Measurements from ENCODE around the gene PPP1R3F. TPM values are rescaled to one million over a fixed set of nuclear protein-coding genes. Genes with fewer than 3 reads are reported as not detected.

PPP1R3F gene
- total and polyA plus RNA-seq, 2 experiments from 2014 or later = 6.4 to 10.2 TPM

DNA sequence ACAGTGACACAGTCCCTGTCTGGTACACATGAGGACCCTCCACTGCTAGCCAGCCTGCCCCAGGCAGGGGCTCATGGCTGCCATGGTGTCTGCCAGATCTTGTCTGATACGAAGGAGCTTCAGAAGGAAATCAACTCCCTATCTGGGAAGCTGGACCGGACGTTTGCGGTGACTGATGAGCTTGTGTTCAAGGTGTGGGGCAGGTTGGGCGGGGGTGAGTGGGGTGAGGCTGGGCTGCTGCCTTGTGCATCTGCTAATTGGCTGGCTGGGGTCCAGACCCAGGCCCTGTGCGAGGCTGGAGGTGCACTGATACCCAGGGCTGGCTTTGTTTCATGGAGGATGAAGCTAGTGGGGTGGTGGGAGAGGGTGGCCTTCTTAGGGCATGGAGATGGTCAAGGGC is 20.5 kb upstream of the PPP1R3F start:
- Histone ChIP-seq H3K9me2 (replicated peaks; ENCODE audit: insufficient read depth) (no peaks in the 10 kb centered on the region), H3K27ac (no peak overlapping the region), H3K4me1 (ENCODE audit: insufficient read depth) (no peaks in the 10 kb centered on the region), H3K9me3 (ENCODE audit: low read depth) (no peaks in the 10 kb centered on the region), H3K79me2 (no peaks in the 10 kb centered on the region), H3K36me3 (replicated peaks; ENCODE audit: insufficient read depth, low read depth) (no peaks in the 10 kb centered on the region), H4K20me1 (ENCODE audit: insufficient read depth, poor library complexity, severe bottlenecking) (no peaks in the 10 kb centered on the region), H3K4me3 (no peak overlapping the region), H3K4me2 (no peak overlapping the region), H3K27me3 (no peaks in the 10 kb centered on the region), H2AFZ (no peak overlapping the region)
- 91% methylated on average over 5 of the region's 6 CpGs for WGBS (ENCODE audit: low lambda C conversion rate, missing lambda C conversion rate)
- no peak for DNase-seq (ENCODE audit: low spot score)
- TF ChIP-seq CTCF (IDR thresholded peaks at IDR 0.05; ENCODE audit: poor library complexity) = no peak
- TF ChIP-seq EZH2phosphoT487 (IDR thresholded peaks at IDR 0.05; ENCODE audit: low read depth, severe bottlenecking, unreplicated experiment) = no peak
- no peak for TF ChIP-seq EZH2 (IDR thresholded peaks at IDR 0.05; ENCODE audit: borderline replicate concordance)

DNA sequence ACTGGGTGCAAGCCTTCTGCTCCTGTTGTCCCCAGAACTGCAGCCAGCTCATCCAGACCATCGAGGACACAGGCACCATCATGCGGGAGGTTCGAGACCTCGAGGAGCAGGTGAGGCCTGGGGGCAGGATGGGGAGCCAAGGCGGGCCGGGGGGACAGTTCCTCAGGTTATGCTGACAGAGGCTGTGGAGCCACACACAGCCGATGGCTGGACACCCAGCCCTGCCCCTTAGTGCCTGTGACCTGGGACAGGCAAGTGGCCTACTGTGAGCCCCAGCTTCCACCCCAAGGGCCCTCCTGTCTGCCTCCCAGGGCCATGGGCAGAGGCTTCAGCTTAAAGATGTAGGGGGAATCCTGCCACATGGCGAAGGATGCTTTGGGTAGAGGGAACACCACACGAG is 20.0 kb upstream of the PPP1R3F start:
- H3K4me1 ChIP-seq (ENCODE audit: insufficient read depth) = no peaks in the 10 kb centered on the region
- H3K79me2 ChIP-seq = no peaks in the 10 kb centered on the region
- H3K4me2 ChIP-seq = no peak overlapping the region
- H3K4me3 ChIP-seq = no peak overlapping the region
- no peak for TF ChIP-seq CTCF (IDR thresholded peaks at IDR 0.05; ENCODE audit: poor library complexity)
- TF ChIP-seq EZH2phosphoT487 (IDR thresholded peaks at IDR 0.05; ENCODE audit: low read depth, severe bottlenecking, unreplicated experiment) = no peak
- no peak for TF ChIP-seq EZH2 (IDR thresholded peaks at IDR 0.05; ENCODE audit: borderline replicate concordance)
- no peaks in the 10 kb centered on the region for H3K27me3 ChIP-seq
- no peak overlapping the region for H3K27ac ChIP-seq
- no peak for DNase-seq (ENCODE audit: low spot score)
- no peaks in the 10 kb centered on the region for H4K20me1 ChIP-seq (ENCODE audit: insufficient read depth, poor library complexity, severe bottlenecking)
- no peaks in the 10 kb centered on the region for H3K36me3 ChIP-seq (replicated peaks; ENCODE audit: insufficient read depth, low read depth)
- no peaks in the 10 kb centered on the region for H3K9me3 ChIP-seq (ENCODE audit: low read depth)
- H2AFZ ChIP-seq = no peak overlapping the region
- no peaks in the 10 kb centered on the region for H3K9me2 ChIP-seq (replicated peaks; ENCODE audit: insufficient read depth)
- 91% methylated on average over 9 of the region's 9 CpGs for WGBS (ENCODE audit: low lambda C conversion rate, missing lambda C conversion rate)

GRCh38 chrX:49250066-49250465 is 19.5 kb upstream of the PPP1R3F start:
- no peak for TF ChIP-seq CTCF (IDR thresholded peaks at IDR 0.05; ENCODE audit: poor library complexity)
- no peak for TF ChIP-seq EZH2 (IDR thresholded peaks at IDR 0.05; ENCODE audit: borderline replicate concordance)
- TF ChIP-seq EZH2phosphoT487 (IDR thresholded peaks at IDR 0.05; ENCODE audit: low read depth, severe bottlenecking, unreplicated experiment) = no peak
- H4K20me1 ChIP-seq (ENCODE audit: insufficient read depth, poor library complexity, severe bottlenecking) = no peaks in the 10 kb centered on the region
- H3K4me3 ChIP-seq = no peak overlapping the region
- H3K36me3 ChIP-seq (replicated peaks; ENCODE audit: insufficient read depth, low read depth) = no peaks in the 10 kb centered on the region
- no peak overlapping the region for H3K27ac ChIP-seq
- 93% methylated on average over 13 of the region's 13 CpGs for WGBS (ENCODE audit: low lambda C conversion rate, missing lambda C conversion rate)
- no peak overlapping the region for H3K4me2 ChIP-seq
- no peak overlapping the region for H2AFZ ChIP-seq
- no peaks in the 10 kb centered on the region for H3K79me2 ChIP-seq
- no peaks in the 10 kb centered on the region for H3K27me3 ChIP-seq
- no peaks in the 10 kb centered on the region for H3K9me2 ChIP-seq (replicated peaks; ENCODE audit: insufficient read depth)
- H3K9me3 ChIP-seq (ENCODE audit: low read depth) = no peaks in the 10 kb centered on the region
- no peak for DNase-seq (ENCODE audit: low spot score)
- no peaks in the 10 kb centered on the region for H3K4me1 ChIP-seq (ENCODE audit: insufficient read depth)

DNA sequence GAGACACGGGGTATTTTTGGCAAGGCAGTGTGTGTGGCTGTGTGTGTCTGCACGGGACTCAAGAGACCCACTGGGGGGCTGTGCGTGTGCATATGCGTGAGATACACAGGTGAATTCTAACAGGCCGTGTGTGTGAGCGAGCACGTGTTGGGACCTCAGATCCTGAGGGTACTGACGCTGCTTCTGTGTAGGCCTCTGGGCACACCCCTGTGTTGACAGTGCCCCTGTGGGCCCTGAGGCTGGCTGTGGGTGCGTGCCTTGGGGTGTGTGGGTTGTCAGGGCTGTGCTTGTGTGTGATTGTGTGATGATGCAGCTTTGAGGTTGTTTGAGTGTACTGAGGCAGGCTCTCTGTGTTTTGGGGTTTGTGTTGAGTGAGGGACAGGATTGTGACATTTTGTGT is 19.0 kb upstream of the PPP1R3F start:
- no peak overlapping the region for H2AFZ ChIP-seq
- no peak overlapping the region for H3K27ac ChIP-seq
- no peaks in the 10 kb centered on the region for H3K4me1 ChIP-seq (ENCODE audit: insufficient read depth)
- no peak overlapping the region for H3K4me3 ChIP-seq
- TF ChIP-seq EZH2phosphoT487 (IDR thresholded peaks at IDR 0.05; ENCODE audit: low read depth, severe bottlenecking, unreplicated experiment) (no peak), EZH2 (IDR thresholded peaks at IDR 0.05; ENCODE audit: borderline replicate concordance) (no peak), CTCF (IDR thresholded peaks at IDR 0.05; ENCODE audit: poor library complexity) (no peak)
- DNase-seq (ENCODE audit: low spot score) = no peak
- H4K20me1 ChIP-seq (ENCODE audit: insufficient read depth, poor library complexity, severe bottlenecking) = no peaks in the 10 kb centered on the region
- H3K36me3 ChIP-seq (replicated peaks; ENCODE audit: insufficient read depth, low read depth) = no peaks in the 10 kb centered on the region
- no peaks in the 10 kb centered on the region for H3K9me2 ChIP-seq (replicated peaks; ENCODE audit: insufficient read depth)
- H3K4me2 ChIP-seq = no peak overlapping the region
- no peaks in the 10 kb centered on the region for H3K9me3 ChIP-seq (ENCODE audit: low read depth)
- no peaks in the 10 kb centered on the region for H3K27me3 ChIP-seq
- no peaks in the 10 kb centered on the region for H3K79me2 ChIP-seq
- 88% methylated on average over 9 of the region's 9 CpGs for WGBS (ENCODE audit: low lambda C conversion rate, missing lambda C conversion rate)
